A673 (cell line): Measurements from ENCODE around the gene TBP. TPM values are rescaled to one million over a fixed set of nuclear protein-coding genes. Genes with fewer than 3 reads are reported as not detected.

Source experiments
- BruUV-seq: library from RNA; stranded (reverse); fragments of 400-500 nt; replicated peaks from 2 replicates; lab custom pipeline; 2021; lab: Mats Ljungman, UMichigan
- CTCF ChIA-PET: fragments of 300-600 bp; sonication (Branson Sonifier 250); formaldehyde crosslinking; loops from one replicate; lab custom pipeline; 2022; ENCODE audit warnings: antibody characterized with exemption; lab: Charles Lee
- POLR2A ChIA-PET: fragments of 300-600 bp; sonication (Branson Sonifier 250); formaldehyde crosslinking; loops from one replicate; lab custom pipeline; 2022; ENCODE audit warnings: antibody characterized with exemption; ENCODE audit not compliant: low non-redundant PET; lab: Charles Lee
- DNase-seq: peaks from one replicate; pipeline ENCODE4 v3.0.0-alpha.2; 2015; ENCODE audit warnings: low spot score
- H3K27ac ChIP-seq: fragments of 200-600 bp; sonication (generic); 2 replicates; pipeline ENCODE4 v1.5.1; 2016; ENCODE audit warnings: mixed run types, low read depth, mild to moderate bottlenecking, mixed read lengths, antibody characterized with exemption, low read length; ENCODE audit not compliant: poor library complexity, severe bottlenecking
- H3K27me3 ChIP-seq: fragments of 200-600 bp; sonication (generic); replicated peaks from 2 replicates; pipeline ENCODE4 v1.6.1; 2017; ENCODE audit warnings: mixed run types, low read depth, mild to moderate bottlenecking, mixed read lengths, antibody characterized with exemption, low read length; ENCODE audit not compliant: insufficient read depth, poor library complexity
- H3K36me3 ChIP-seq: fragments of 200-600 bp; sonication (generic); 2 replicates; pipeline ENCODE4 v1.6.1; 2016; ENCODE audit warnings: mixed run types, mild to moderate bottlenecking, mixed read lengths, antibody characterized with exemption, low read length; ENCODE audit not compliant: insufficient read depth, poor library complexity, severe bottlenecking
- H3K4me1 ChIP-seq: fragments of 200-600 bp; sonication (generic); 2 replicates; pipeline ENCODE4 v1.6.1; 2017; ENCODE audit warnings: mixed run types, mild to moderate bottlenecking, mixed read lengths, antibody characterized with exemption, low read length; ENCODE audit not compliant: insufficient read depth, poor library complexity, severe bottlenecking
- H3K4me3 ChIP-seq: fragments of 200-600 bp; sonication (generic); 2 replicates; pipeline ENCODE4 v1.5.1; 2016; ENCODE audit warnings: low read depth, mixed run types, mild to moderate bottlenecking, mixed read lengths, low read length; ENCODE audit not compliant: poor library complexity, severe bottlenecking
- H3K9me3 ChIP-seq: fragments of 200-600 bp; sonication (generic); 2 replicates; pipeline ENCODE4 v1.6.1; 2016; ENCODE audit warnings: mixed run types, low read depth, mild to moderate bottlenecking, mixed read lengths, antibody characterized with exemption, low read length; ENCODE audit not compliant: poor library complexity, severe bottlenecking
- EZH2 ChIP-seq: fragments of 200-600 bp; sonication (generic); IDR thresholded peaks from 2 replicates; pipeline ENCODE4 v1.6.1; 2017; ENCODE audit warnings: borderline replicate concordance, low read depth, mild to moderate bottlenecking, mixed read lengths, antibody characterized with exemption, low read length; ENCODE audit not compliant: poor library complexity, severe bottlenecking
- intact Hi-C: fragments of 100-400 bp; cut with micrococcal nuclease; formaldehyde crosslinking; loops from one replicate; pipeline ENCODE4 v1.10.0; 2022; ENCODE audit not compliant: unreplicated experiment
- total RNA-seq: library from RNA; stranded (reverse); gene quantifications from 2 replicates; pipeline ENCODE4 v1.2.3, GENCODE V29; 2021
- TF ChIP-seq, protein P1 (sequence below): fragments of 300-800, 200-600 bp; sonication (generic); conservative IDR thresholded peaks from 2 replicates; pipeline ENCODE4 v1.5.1; 2017; ENCODE audit warnings: low read depth, mild to moderate bottlenecking, antibody characterized with exemption, low read length, moderate library complexity, mixed read lengths

Gene TBP
- total RNA-seq, 1 experiment from 2014 or later: 23.7 TPM

DNA sequence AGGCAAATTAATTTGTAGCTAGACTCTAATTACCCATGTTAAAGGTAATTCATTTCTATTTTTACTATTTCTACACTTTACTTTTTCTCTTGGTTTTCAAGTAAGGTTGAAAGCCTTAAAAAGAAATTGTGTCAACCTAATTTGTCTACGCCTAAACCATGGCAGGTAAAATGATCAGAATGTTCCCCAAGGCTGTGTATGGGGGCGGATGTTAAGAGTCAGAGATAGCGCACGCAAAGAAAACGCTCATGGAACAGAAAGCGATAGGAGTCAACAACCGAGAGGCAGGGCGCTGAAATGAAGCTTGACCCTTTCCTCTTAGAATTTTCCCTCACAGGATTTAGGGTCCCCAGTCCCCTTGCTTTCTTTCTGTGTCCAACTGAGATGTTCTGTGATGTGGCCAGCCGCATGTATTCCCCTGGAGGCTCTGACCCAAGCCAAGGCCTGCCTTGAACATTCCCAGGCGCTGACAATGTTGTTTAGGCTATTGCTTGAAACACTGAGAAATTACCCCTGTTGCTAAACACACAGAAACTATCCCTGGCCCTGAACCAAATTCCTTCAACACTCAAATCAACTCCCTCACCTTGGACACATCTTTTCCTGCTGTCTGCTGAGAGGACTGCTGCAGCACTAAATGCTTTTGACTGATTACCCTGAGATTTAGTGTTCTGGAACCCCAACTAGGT lies 12.0 kb upstream of the TBP start:
- Histone ChIP-seq H3K27me3 (no peaks in the 10 kb centered on the region), H3K9me3 (no peaks in the 10 kb centered on the region), H3K36me3 (peaks cover 100% of the 10 kb centered on the region), H3K4me3 (no peak overlapping the region), H3K27ac (no peak overlapping the region), H3K4me1 (no peaks in the 10 kb centered on the region)
- ChIA-PET CTCF (no interaction called here), POLR2A (no interaction called here)
- no TSS peak for BruUV-seq
- no peak for DNase-seq
- TF ChIP-seq, protein P1, sequence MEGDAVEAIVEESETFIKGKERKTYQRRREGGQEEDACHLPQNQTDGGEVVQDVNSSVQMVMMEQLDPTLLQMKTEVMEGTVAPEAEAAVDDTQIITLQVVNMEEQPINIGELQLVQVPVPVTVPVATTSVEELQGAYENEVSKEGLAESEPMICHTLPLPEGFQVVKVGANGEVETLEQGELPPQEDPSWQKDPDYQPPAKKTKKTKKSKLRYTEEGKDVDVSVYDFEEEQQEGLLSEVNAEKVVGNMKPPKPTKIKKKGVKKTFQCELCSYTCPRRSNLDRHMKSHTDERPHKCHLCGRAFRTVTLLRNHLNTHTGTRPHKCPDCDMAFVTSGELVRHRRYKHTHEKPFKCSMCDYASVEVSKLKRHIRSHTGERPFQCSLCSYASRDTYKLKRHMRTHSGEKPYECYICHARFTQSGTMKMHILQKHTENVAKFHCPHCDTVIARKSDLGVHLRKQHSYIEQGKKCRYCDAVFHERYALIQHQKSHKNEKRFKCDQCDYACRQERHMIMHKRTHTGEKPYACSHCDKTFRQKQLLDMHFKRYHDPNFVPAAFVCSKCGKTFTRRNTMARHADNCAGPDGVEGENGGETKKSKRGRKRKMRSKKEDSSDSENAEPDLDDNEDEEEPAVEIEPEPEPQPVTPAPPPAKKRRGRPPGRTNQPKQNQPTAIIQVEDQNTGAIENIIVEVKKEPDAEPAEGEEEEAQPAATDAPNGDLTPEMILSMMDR: no peak
- no peak for TF ChIP-seq EZH2
- intact Hi-C loops: no loop called here

DNA sequence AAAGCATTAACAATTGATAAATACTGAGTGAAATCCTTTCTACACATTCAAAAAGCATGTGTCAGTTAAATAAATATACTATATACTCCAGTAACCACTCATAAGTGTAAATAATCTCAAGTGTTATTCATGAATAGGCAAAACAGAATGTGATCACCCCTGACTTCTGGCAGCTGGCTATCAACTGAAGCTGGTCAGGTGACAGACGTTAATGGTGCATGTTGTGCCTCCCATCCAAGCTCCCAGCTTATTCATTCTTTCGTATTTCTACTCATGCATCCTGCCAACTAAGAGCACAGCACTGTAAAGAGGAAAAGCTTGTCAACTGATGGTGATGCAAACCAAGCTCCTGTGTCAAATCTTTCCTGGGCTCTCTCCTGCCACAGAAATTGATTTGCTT lies 8.8 kb upstream of the TBP start:
- Histone ChIP-seq H3K27ac (no peak overlapping the region), H3K9me3 (no peaks in the 10 kb centered on the region), H3K36me3 (peaks cover 98% of the 10 kb centered on the region), H3K27me3 (no peaks in the 10 kb centered on the region), H3K4me1 (peaks cover 9% of the 10 kb centered on the region), H3K4me3 (no peak overlapping the region)
- TF ChIP-seq, protein P1: no peak
- TF ChIP-seq EZH2: no peak
- no TSS peak for BruUV-seq
- POLR2A ChIA-PET: interaction anchor here (0.6 kb wide), 1 partner anchor 31 kb away, joined by 4 read pairs; no protein-coding TSS in a partner anchor
- intact Hi-C loops: no loop called here
- DNase-seq: no peak
- CTCF ChIA-PET: no interaction called here

DNA sequence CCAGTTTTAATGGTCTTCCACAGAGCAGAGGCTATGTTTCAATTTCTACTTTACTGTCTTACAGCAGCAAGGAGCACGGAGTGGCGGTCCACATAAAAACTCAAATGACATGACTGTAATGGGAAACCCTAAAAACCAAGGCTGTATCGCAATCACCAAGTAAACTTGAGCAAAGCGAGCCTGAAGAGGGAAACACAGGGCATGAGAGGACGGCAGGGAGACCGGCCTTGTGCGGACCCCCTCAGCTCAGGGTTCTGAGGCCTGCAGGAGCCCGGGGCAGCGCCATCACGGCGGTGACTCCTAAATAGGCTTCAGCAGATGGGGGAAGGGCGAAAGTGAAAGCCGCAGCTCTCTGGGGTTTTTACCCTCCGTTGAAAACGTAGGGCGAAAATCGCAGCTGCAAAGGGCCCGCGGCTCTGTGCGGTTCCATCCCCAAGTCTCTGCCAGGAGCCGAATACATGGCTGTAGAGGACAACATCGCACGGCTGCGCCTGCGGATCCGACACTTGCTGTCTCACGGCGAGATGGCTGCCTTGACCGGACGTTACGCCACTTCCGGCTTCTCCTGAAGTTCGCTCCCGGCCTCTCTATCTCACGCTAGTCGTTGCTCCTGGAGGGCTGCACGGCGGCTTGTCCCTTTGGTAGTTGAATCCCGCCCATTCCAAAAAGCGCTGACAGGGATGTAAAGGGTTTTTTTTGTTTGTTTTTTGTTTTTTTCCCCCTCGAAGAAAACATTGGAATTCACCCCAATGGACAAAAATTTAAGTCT lies 1.2 kb upstream of the TBP start, which contains the start of gene PSMB1:
PSMB1 (minus strand) TSS at position 543 of the 769 bp plus-strand sequence; CDS start at position 478, 65 bp downstream.
- peak within 1 kb of the TSS; percentile 94 for H3K27ac ChIP-seq
- TF ChIP-seq, protein P1: no peak
- TF ChIP-seq EZH2: no peak
- H3K4me3 ChIP-seq: peak within 1 kb of the TSS; percentile 60
- intact Hi-C loops: no loop called here
- H3K36me3 ChIP-seq: peaks cover 29% of the 10 kb centered on the region
- DNase-seq: peak; percentile 97
- ChIA-PET POLR2A (no interaction called here), CTCF (interaction anchor here (0.5 kb wide), 1 partner anchor 22 kb away, joined by 3 read pairs; no protein-coding TSS in a partner anchor)
- H3K9me3 ChIP-seq: no peaks in the 10 kb centered on the region
- peaks cover 33% of the 10 kb centered on the region for H3K4me1 ChIP-seq
- no TSS peak for BruUV-seq
- H3K27me3 ChIP-seq: no peaks in the 10 kb centered on the region
